ENCODE data around the gene MAN1A2.

Gene MAN1A2

DNA sequence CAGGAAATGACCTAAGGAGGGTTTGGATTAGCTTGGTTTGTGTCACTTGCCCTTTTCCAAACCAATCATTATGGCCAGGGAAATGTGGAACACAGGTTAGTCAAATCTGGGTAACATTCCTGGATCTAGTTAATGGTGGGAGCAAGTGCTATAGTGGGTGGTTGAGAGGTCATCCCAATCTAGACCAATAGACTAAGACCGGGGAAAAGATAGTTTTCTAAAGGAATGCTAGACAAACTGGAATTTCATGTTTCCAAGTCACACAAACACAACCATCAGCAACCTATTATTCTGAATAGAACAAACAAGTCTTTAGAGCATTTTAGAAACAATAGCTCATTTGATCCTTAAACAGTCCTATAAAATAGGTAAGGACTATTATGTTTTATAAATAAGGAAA, 4.3 kb upstream of the MAN1A2 start:
- no peak for DNase-seq

DNA sequence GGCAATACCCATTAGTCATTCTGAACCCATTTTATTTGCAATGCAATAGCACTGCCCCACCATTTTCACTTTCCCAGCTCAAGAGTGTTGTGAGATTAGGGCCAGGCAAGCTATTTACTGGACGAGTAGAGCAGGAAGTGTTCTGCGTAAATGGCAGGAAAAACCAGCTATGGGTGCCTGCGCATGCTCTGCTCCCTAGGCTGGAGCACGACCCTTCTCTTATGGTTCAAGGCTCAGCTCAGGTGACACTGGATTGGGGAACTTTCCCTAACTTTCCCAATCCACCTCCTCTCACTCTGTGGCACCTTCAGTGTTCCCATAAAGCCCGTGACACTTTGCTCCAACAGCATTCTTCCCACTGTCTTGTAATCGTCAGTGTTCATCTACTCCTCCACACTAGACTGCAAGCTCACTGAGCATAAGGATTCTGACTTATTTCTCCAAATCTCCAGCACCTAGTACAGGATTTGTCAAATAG, 3.6 kb upstream of the MAN1A2 start:
- DNase-seq: no peak

DNA sequence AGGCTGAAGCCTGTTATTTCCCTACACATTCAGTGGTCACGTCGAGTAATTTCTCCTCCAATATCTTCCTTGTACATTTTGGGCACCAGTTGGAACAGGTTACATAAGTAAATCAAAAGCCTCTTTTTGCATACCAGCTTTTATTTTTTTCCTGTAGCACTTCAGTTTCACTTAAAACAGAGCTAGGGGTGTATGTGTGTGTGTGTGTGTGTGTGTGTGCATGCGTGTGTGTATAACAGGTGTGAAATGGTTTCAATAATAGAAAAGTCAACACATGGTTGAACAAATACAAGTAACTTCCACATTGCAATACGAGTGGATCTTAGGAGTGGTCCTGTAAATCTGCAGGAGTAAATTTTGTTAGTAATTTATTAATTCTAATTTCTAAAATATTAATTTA, 3.0 kb upstream of the MAN1A2 start:
- no peak for DNase-seq

GRCh38 chr1:117365350-117366176, 1.7 kb upstream of the MAN1A2 start:
- no peak for DNase-seq

DNA sequence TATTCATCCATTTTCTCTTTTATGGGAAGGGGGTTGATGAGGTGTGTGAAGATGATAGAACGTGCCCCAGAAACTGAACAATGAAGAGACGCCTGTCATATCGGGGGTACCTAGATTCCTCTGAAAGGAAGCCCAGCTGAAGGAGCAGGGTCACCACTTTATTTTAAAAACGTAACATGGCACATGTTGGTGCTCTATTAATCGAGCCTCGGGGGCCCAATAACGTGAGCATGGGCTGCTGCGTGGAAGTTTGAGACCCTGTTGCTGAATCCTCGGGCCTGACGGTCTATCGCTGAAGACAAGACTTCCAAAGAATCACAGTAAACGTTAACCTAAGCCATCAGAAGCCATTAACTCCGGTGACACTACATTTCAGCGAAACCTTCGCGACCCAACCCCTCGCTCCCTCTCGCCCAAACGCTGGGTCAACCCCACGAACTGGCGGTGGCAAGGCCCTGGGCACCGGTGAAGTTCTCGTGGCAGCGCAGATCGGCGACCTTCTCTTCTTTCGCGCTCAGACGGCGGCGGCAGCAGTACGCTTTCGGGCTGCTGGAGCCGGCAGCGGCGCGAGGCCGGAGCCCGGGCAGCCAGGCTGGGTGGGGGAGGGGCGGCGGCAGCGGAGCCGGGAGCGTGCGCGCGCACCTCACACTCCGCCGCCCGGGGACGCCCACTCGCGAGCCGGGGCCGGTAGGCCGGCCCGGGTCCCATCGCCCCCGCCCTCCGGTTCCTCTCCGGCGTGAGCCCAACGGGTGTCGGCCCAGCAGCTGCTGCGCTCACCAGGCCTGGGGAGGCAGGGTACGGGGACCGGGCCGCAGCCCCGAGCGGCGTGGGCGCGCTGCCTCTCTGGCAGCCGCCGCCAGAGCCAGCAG, 838 bp upstream of the MAN1A2 start:
- peak; percentile 82 for DNase-seq

DNA sequence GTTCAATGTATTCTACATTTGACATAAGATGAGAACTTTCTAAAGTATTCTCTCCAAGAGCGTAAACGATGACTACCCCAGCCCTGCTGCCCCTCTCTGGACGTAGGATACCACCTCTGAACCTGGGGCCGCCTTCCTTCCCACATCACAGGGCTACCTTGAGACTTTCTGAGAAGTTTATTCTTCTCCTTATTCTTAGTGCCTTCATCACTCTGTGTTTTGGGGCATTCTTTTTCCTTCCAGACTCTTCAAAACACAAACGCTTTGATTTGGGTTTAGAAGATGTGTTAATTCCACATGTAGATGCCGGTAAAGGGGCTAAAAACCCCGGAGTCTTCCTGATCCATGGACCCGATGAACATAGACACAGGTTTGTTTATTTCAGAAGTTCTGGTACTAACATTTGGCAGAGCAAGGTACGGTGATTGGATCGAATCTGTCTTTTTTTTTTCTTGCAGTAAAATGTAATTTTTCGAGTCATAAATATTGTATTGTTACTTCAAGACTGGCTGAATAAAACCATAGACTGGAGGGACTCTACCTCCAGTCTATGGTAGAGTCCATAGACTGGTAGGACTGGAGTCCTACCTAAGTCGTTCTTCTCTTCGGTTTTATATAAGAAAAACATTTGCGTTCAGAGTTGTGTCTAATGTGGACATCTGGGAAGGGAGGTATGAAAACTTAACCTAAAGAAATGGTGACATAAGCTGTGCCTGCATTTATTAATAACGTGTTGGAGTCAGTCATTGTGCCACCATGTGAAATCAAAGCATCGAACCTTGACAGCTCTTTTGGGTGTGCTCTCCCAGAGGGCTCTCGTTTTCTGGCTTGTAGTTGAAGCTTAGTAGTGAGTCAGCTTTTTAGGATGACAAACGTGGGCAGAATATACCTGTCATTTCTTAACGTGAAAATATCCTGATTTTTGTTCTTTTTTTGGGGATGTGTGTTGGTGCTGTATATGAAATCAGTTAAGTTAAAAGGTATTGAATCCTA, 1.2 kb downstream of the MAN1A2 start:
- peak; percentile 10 for DNase-seq

DNA sequence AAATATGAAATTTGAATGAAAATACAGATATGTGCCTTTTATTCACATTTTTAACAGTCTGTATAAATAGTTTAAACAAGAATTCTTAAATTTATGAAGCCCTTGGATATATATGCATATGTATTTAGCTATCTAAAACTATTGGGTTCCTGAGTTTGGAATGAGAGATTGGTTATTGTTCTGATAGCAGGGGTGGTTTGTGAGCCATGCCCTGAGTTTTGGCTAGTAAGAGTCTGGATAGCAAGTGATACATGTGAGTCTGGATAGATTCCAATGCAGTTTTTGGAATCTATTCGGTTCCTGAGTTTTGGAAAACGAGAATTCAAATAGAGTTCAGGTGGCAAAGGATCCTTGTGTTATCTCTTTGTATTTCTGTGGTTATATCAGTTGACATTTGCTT, 2.8 kb downstream of the MAN1A2 start:
- DNase-seq: no peak

DNA sequence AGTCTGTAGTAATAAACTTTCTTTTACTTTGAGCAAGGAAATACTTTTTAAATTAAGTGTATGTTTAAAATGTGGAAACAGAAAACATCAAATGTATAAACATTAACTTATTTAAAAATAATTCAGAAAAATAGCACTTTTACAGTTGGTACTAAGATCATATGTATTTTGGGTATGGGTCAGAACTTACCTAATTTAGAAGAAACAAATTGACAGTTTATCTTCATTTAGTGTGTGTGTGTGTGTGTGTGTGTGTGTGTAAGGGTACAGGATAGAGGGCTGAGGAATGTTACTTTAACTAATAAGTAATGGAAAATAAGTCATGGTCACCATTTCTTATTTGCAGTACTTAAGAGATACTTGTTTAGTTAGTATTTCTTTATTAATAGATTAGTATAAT, 3.3 kb downstream of the MAN1A2 start:
- DNase-seq: no peak

DNA sequence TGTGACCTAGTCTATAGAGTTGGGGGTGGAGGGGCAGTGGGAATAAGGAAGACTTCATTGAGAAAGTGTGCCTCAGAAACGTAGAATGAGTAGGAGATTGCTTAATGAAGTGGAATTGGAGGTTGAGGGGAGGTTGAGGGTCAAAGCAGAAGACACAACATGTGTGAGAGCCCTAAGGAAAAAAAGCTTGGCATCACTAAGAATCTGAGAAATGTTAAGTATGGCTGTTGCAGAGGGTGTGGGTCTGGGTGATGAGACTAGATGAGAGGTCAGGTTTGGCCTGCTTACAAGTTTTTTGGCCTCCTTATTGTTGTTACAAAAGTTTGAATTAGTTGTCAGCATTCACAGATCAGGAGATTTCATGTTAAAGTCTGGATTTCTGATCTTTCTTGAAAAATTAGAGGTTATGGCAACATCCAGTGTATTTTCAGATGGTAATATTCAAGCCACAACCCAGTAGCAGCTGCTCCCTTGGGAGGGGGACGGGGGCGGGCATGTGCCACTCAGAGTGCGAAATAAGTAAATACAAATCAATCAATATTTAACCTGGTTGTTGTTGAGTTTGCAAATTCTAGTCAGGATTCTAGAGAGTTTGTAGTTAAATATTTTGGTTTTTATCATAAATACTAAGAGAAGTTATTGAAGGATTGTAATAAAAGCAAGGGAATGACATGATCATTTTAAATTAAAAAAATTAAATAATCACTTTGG, 4.3 kb downstream of the MAN1A2 start:
- no peak for DNase-seq

DNA sequence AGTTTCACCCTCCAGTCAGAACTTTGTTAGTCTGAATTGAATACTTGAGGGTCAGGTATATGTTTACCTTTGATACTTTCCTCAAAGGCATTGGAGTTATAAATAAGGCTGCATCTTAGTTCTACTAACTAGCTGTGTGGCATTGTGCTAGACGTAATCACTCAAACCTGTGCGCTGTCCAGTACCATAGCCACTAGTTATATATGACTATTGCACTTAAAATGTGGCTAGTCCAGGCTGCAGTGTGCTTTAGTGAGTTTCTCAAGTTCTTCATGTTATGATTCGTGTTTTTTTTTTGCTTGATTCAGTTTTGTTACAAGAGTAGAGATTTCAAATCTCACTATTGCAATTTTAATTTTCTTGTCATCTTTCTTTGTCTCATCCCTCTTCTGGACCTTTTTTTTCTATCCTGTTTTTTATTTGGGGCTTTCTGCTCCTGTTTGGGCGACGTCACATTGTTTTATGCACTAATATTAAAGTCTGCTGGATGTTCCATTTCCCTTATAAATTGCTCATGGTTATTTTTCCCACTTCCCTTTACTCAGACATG, 5.7 kb downstream of the MAN1A2 start:
- DNase-seq: no peak

GRCh38 chr1:117373932-117374331, 6.7 kb downstream of the MAN1A2 start:
- DNase-seq: no peak

DNA sequence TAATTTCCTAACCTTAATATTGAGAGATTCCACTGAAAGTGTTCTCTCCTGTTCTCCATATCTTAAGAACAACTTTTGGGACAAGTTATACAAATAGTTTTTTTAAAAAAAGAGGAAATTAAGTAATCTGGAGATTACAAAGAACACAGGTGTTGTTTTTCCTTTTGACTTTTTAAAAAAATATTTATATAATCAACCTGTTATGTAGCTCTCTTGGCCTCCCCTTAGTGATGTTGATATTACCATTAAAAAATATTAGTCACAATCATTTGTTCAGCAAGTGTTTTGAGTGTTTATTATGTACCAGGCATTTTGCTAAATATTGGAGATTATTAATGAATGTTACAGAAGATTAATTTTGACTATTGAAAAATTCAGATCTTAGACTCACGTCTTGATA, 8.1 kb downstream of the MAN1A2 start:
- no peak for DNase-seq

GRCh38 chr1:117387060-117387633, 19.9 kb downstream of the MAN1A2 start:
- no peak for DNase-seq

- DNase-seq: no peak
These were observed 21.1 kb downstream of the MAN1A2 start for GRCh38 chr1:117388328-117388727.

DNA sequence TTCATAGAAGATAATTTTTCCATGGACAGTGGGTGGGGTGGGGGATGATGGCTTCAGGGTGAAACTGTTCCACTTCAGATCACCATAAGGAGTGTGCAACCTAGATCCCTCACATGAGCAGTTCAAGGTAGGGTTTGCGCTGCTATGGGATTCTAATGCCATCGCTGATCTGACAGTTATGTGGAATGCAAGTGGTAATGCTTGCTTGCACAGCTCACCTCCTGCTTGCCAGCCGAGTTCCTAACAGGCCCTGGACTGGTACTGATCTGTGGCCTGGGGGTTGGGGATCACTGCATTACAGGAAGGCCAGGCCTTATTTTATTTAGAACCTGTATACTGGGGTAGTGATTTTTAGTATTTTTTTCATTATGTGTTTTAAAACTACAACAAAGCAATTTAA, 22.0 kb downstream of the MAN1A2 start:
- DNase-seq: no peak

- DNase-seq: no peak
These were observed 22.5 kb downstream of the MAN1A2 start for GRCh38 chr1:117389779-117390178.

- no peak for DNase-seq
These were observed 25.5 kb downstream of the MAN1A2 start for GRCh38 chr1:117392771-117393170.

- DNase-seq: no peak
These were observed 28.8 kb downstream of the MAN1A2 start for GRCh38 chr1:117396074-117396473.

DNA sequence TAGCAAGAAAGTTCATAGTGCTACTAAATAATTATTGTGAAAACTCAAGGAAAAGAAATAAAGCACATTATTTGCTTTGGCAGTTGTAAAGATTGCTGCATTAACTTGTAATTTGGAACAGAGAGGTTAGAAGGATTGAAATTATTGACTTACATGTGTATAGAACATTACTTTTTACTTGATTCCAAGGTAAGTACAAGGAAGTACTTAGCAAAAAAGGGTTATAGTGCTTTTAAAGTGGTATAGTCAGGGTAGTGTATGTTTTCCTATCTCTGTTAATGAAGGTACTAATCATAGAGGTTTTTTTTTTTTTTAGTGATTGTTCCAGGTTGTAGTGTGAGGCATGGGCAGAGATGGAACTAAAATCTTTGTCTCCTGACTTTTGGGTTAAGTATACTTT, 29.4 kb downstream of the MAN1A2 start:
- DNase-seq: no peak

- no peak for DNase-seq
These were observed 31.7 kb downstream of the MAN1A2 start for GRCh38 chr1:117398957-117399356.

GRCh38 chr1:117401761-117402160, 34.5 kb downstream of the MAN1A2 start:
- no peak for DNase-seq

Data from NK-92 treated with Interleukin-12 subunit alpha and Interleukin-12 subunit beta, amount 100 ng/mL, for 24 hours (cell line).